ENCODE data around the gene CAMTA1. TPM values are rescaled to one million over a fixed set of nuclear protein-coding genes. Genes with fewer than 3 reads are reported as not detected.

Gene CAMTA1
- total RNA-seq, 2 donors from 2014 or later = 105 to 113 TPM

- H3K4me1 ChIP-seq (ENCODE audit: control insufficient read depth in 1 of 2, low read depth in 2 of 2) = no peaks in the 10 kb centered on the region
- H3K27me3 ChIP-seq (replicated peaks; ENCODE audit: insufficient read depth) = no peaks in the 10 kb centered on the region
- H3K36me3 ChIP-seq = no peaks in the 10 kb centered on the region
- H3K27ac ChIP-seq = no peak overlapping the region
- H3K9me3 ChIP-seq = peaks cover 6% of the 10 kb centered on the region
- H3K4me3 ChIP-seq = no peak overlapping the region
- DNase-seq (ENCODE audit: low spot score) (no peak), ATAC-seq (ENCODE audit: insufficient number of reproducible peaks, low FRiP score, low read depth) (no peak)
- no peak for TF ChIP-seq CTCF (IDR thresholded peaks at IDR 0.05)
Measured at GRCh38 chr1:7402548-7402850, 617.2 kb downstream of the CAMTA1 start.

GRCh38 chr1:7403265-7404045 is 618.2 kb downstream of the CAMTA1 start:
- no peak for ATAC-seq (ENCODE audit: insufficient number of reproducible peaks, low FRiP score, low read depth)
- H3K4me1 ChIP-seq (ENCODE audit: control insufficient read depth in 1 of 2, low read depth in 2 of 2) = no peaks in the 10 kb centered on the region
- no peaks in the 10 kb centered on the region for H3K36me3 ChIP-seq
- peaks cover 6% of the 10 kb centered on the region for H3K9me3 ChIP-seq
- no peak overlapping the region for H3K4me3 ChIP-seq
- no peak for TF ChIP-seq CTCF (IDR thresholded peaks at IDR 0.05)
- no peak for DNase-seq (ENCODE audit: low spot score)
- H3K27me3 ChIP-seq (replicated peaks; ENCODE audit: insufficient read depth) = no peaks in the 10 kb centered on the region
- H3K27ac ChIP-seq = no peak overlapping the region

- DNase-seq (ENCODE audit: low spot score) = no peak
- no peak overlapping the region for H3K27ac ChIP-seq
- no peaks in the 10 kb centered on the region for H3K4me1 ChIP-seq (ENCODE audit: control insufficient read depth in 1 of 2, low read depth in 2 of 2)
- no peaks in the 10 kb centered on the region for H3K36me3 ChIP-seq
- peaks cover 6% of the 10 kb centered on the region for H3K9me3 ChIP-seq
- H3K27me3 ChIP-seq (replicated peaks; ENCODE audit: insufficient read depth) = no peaks in the 10 kb centered on the region
- no peak for ATAC-seq (ENCODE audit: insufficient number of reproducible peaks, low FRiP score, low read depth)
- TF ChIP-seq CTCF (IDR thresholded peaks at IDR 0.05) = no peak
- H3K4me3 ChIP-seq = no peak overlapping the region
Measured at GRCh38 chr1:7404046-7404742, 618.9 kb downstream of the CAMTA1 start.

- H3K9me3 ChIP-seq = no peaks in the 10 kb centered on the region
- ATAC-seq (ENCODE audit: insufficient number of reproducible peaks, low FRiP score, low read depth) (no peak), DNase-seq (ENCODE audit: low spot score) (no peak)
- H3K36me3 ChIP-seq = no peaks in the 10 kb centered on the region
- TF ChIP-seq CTCF (IDR thresholded peaks at IDR 0.05) = no peak
- no peaks in the 10 kb centered on the region for H3K4me1 ChIP-seq (ENCODE audit: control insufficient read depth in 1 of 2, low read depth in 2 of 2)
- no peak overlapping the region for H3K4me3 ChIP-seq
- H3K27ac ChIP-seq = no peak overlapping the region
- no peaks in the 10 kb centered on the region for H3K27me3 ChIP-seq (replicated peaks; ENCODE audit: insufficient read depth)
Measured at GRCh38 chr1:7405844-7406500, 620.7 kb downstream of the CAMTA1 start.
